HepG2 (cell line): ENCODE results near the gene CD58. TPM values are rescaled to one million over a fixed set of nuclear protein-coding genes. Genes with fewer than 3 reads are reported as not detected.

Source experiments
- ARNT2 ChIP-seq: sonication (generic); formaldehyde crosslinking; IDR thresholded peaks from 2 replicates; pipeline ENCODE4 v1.8.0; 2022; ENCODE audit warnings: mild to moderate bottlenecking, low read depth, missing genetic modification reagents, moderate library complexity
- ATF2 ChIP-seq: sonication (generic); formaldehyde crosslinking; IDR thresholded peaks from 2 replicates; pipeline ENCODE4 v1.4.0; 2020; ENCODE audit warnings: missing genetic modification reagents
- BHLHE40 ChIP-seq: IDR thresholded peaks from 2 replicates; pipeline ENCODE4 v1.6.1; 2011; ENCODE audit warnings: low read length, improper control_type of control experiment
- CERS6 ChIP-seq: sonication (generic); formaldehyde crosslinking; IDR thresholded peaks from 2 replicates; pipeline ENCODE4 v1.5.0; 2020; ENCODE audit warnings: missing genetic modification reagents
- DZIP1 ChIP-seq: sonication (generic); formaldehyde crosslinking; IDR thresholded peaks from 2 replicates; pipeline ENCODE4 v1.5.0; 2020; ENCODE audit warnings: mild to moderate bottlenecking, missing genetic modification reagents
- FOXC1 ChIP-seq: sonication (generic); formaldehyde crosslinking; IDR thresholded peaks from 2 replicates; pipeline ENCODE4 v1.8.0; 2022; ENCODE audit warnings: mild to moderate bottlenecking, missing genetic modification reagents, borderline replicate concordance
- FOXO4 ChIP-seq: sonication (generic); formaldehyde crosslinking; conservative IDR thresholded peaks from 2 replicates; pipeline ENCODE4 v1.8.1; 2023; ENCODE audit warnings: missing genetic modification reagents
- MIER3 ChIP-seq: IDR thresholded peaks from 2 replicates; pipeline ENCODE4 v1.6.1; 2016; ENCODE audit warnings: missing compliant biosample characterization, borderline replicate concordance
- MTA1 ChIP-seq: sonication (generic); formaldehyde crosslinking; IDR thresholded peaks from 2 replicates; pipeline ENCODE4 v1.4.0; 2020; ENCODE audit warnings: missing genetic modification reagents, mild to moderate bottlenecking, borderline replicate concordance
- PREB ChIP-seq: sonication (generic); formaldehyde crosslinking; IDR thresholded peaks from 2 replicates; pipeline ENCODE4 v1.4.0; 2020; ENCODE audit warnings: missing genetic modification reagents
- ZGPAT ChIP-seq: IDR thresholded peaks from 2 replicates; pipeline ENCODE4 v1.6.1; 2016; ENCODE audit warnings: mild to moderate bottlenecking
- ZMYM4 ChIP-seq: sonication (generic); formaldehyde crosslinking; IDR thresholded peaks from 2 replicates; pipeline ENCODE4 v1.8.1; 2023; ENCODE audit warnings: mild to moderate bottlenecking, missing genetic modification reagents
- ZNF496 ChIP-seq: sonication (generic); formaldehyde crosslinking; IDR thresholded peaks from 2 replicates; pipeline ENCODE4 v1.8.1; 2023; ENCODE audit warnings: mild to moderate bottlenecking, moderate library complexity, missing genetic modification reagents; ENCODE audit not compliant: insufficient replicate concordance
- ZNF503 ChIP-seq: sonication (generic); formaldehyde crosslinking; IDR thresholded peaks from 2 replicates; pipeline ENCODE4 v1.4.0; 2020; ENCODE audit warnings: missing genetic modification reagents
- ZNF550 ChIP-seq: sonication (generic); formaldehyde crosslinking; IDR thresholded peaks from 2 replicates; pipeline ENCODE4 v1.4.0; 2020; ENCODE audit warnings: mild to moderate bottlenecking, missing genetic modification reagents, borderline replicate concordance
- ZNF777 ChIP-seq: sonication (generic); formaldehyde crosslinking; IDR thresholded peaks from 2 replicates; pipeline ENCODE4 v1.4.0; 2020; ENCODE audit warnings: missing genetic modification reagents
- polyA plus RNA-seq, 8 experiments: library from polyadenylated mRNA; depleted of rRNA in 3 of 8; stranded (reverse) in 7 of 8; unstranded in 1 of 8; fragments of >200 nt; fragmentation: Illumina TruSeq in 4 of 8; extraction: Trizol in 4 of 8; gene quantifications; 2 replicates each; pipeline versions ENCODE4 v1.2.1 to v1.2.3, GENCODE V29; 2011 to 2016; ENCODE audit warnings: low read depth in 4 of 8, missing spikeins in 1 of 8, mixed read lengths in 1 of 8; ENCODE audit not compliant: insufficient read depth in 1 of 8
- total RNA-seq, 5 experiments: library from RNA; depleted of rRNA; stranded (reverse); fragments of >200 nt; fragmentation: Illumina TruSeq; extraction: Trizol; gene quantifications; 2 replicates each; pipeline ENCODE4 v1.2.3, GENCODE V29; 2016; ENCODE audit warnings: low read depth in 1 of 5

Gene CD58
- total and polyA plus RNA-seq, 2 of the 13 experiments (the other 11 are each of a cell fraction or from before 2014, with no cell fraction given), result 9.4 to 13.5 TPM

GRCh38 chr1:116474921-116475849 lies 95.6 kb downstream of the CD58 start (continued):
- peak; percentile 66; the same call in 1 of the 2 replicates for TF ChIP-seq ZNF550
- TF ChIP-seq BHLHE40, result peak; percentile 75
- peak; percentile 52 for TF ChIP-seq ARNT2 (CRISPR knock-in tag)
- peak; percentile 35; the same call in 1 of the 2 replicates for TF ChIP-seq FOXC1 (CRISPR knock-in tag)
- TF ChIP-seq ZMYM4 (CRISPR knock-in tag), result peak; percentile 86
- 0 out of 2 replicates have a peak, but pooled peaks have one; percentile 70 for TF ChIP-seq ATF2 (CRISPR knock-in tag)
- TF ChIP-seq ZGPAT (CRISPR knock-in tag), result peak; percentile 88
- TF ChIP-seq MTA1 (CRISPR knock-in tag), result peak; percentile 70
- TF ChIP-seq FOXO4 (CRISPR knock-in tag), result no peak
- no peak for TF ChIP-seq ZNF496 (CRISPR knock-in tag)
- peak; percentile 49; the same call in 1 of the 2 replicates for TF ChIP-seq MIER3 (CRISPR knock-in tag)
- peak; percentile 81 for TF ChIP-seq ZNF503 (CRISPR knock-in tag)
- TF ChIP-seq ZNF777 (CRISPR knock-in tag), result no peak
- no peak for TF ChIP-seq CERS6
- TF ChIP-seq PREB (CRISPR knock-in tag), result no peak
- TF ChIP-seq DZIP1 (CRISPR knock-in tag), result peak; percentile 46; the same call in 1 of the 2 replicates
